K562 (cell line): ENCODE measurements around the gene ZNF146. TPM values are rescaled to one million over a fixed set of nuclear protein-coding genes. Genes with fewer than 3 reads are reported as not detected.

Source experiments
- ATAC-seq: fragments of 200-7000 bp; cut with Tn5 transposase; 3 replicates; pipeline ENCODE4 v1.9.1; 2020; ENCODE audit warnings: moderate library complexity
- BruUV-seq: library from RNA; stranded (reverse); fragments of 400-500 nt; replicated peaks from 2 replicates; lab custom pipeline; 2021; lab: Mats Ljungman, UMichigan
- CTCF ChIA-PET: fragments of 300-600 bp; formaldehyde crosslinking; extraction: SDS; loops from one replicate; lab custom pipeline; 2021; ENCODE audit warnings: low intra/inter-chr PET ratio; lab: Yijun Ruan, JAX
- POLR2A ChIA-PET: fragments of 300-600, 350-650 bp; sonication (Branson Sonifier 250); formaldehyde crosslinking; extraction: SDS; loops from one replicate; lab custom pipeline; 2021; ENCODE audit warnings: antibody characterized with exemption, inconsistent platforms; lab: Yijun Ruan, JAX
- DNase-seq, 4 experiments: peaks; one replicate each; pipeline versions ENCODE4 v3.0.0 to v3.0.0-alpha.2; 2011 to 2018; ENCODE audit warnings: low spot score in 3 of 4, mixed read lengths in 3 of 4; ENCODE audit errors: extremely low read depth in 1 of 4
- FAIRE-seq: peaks from 2 replicates; lab custom pipeline; 2011; peaks lifted over from hg19 to GRCh38; lab: Jason Lieb, UNC
- H2AFZ ChIP-seq: 2 replicates; pipeline ENCODE4 v1.6.0; 2011; ENCODE audit warnings: low read depth, low read length, control low read depth, inconsistent platforms
- H3K27ac ChIP-seq: fragments of 200-600 bp; 3 replicates; pipeline ENCODE4 v1.8.0; 2011; ENCODE audit warnings: low read depth, mild to moderate bottlenecking, control low read depth, inconsistent platforms, low read length, moderate library complexity, mixed read lengths; ENCODE audit errors: extremely low read depth
- H3K27me3 ChIP-seq, 2 experiments: fragments of 300-600 bp in 1 of 2; 2 replicates in 1 of 2; 3 replicates in 1 of 2; pipeline versions ENCODE4 v1.6.0 to v1.8.0; 2011; ENCODE audit warnings: inconsistent platforms in 2 of 2, low read length in 2 of 2, mild to moderate bottlenecking in 1 of 2, mixed read lengths in 1 of 2, moderate library complexity in 1 of 2; ENCODE audit not compliant: control insufficient read depth in 2 of 2, insufficient read depth in 2 of 2
- H3K36me3 ChIP-seq: fragments of 300-600 bp; 3 replicates; pipeline ENCODE4 v1.8.0; 2011; ENCODE audit warnings: mild to moderate bottlenecking, low read length, inconsistent platforms; ENCODE audit not compliant: control insufficient read depth, insufficient read depth
- H3K4me1 ChIP-seq, 2 experiments: fragments of 200-600 bp in 1 of 2; replicated peaks in 1 of 2; 2 replicates in 1 of 2; 3 replicates in 1 of 2; pipeline versions ENCODE4 v1.5.1 to v1.8.0; 2011; ENCODE audit warnings: inconsistent platforms in 2 of 2, low read length in 2 of 2, mild to moderate bottlenecking in 1 of 2, mixed read lengths in 1 of 2, moderate library complexity in 1 of 2; ENCODE audit not compliant: control insufficient read depth in 2 of 2, insufficient read depth in 2 of 2
- H3K4me2 ChIP-seq: 2 replicates; pipeline ENCODE4 v1.6.1; 2011; ENCODE audit warnings: low read length, control low read depth, inconsistent platforms, mixed read lengths; ENCODE audit not compliant: insufficient read depth
- H3K4me3 ChIP-seq: fragments of 200-600 bp; sonication (generic), shearing (Covaris generic); 2 replicates; pipeline ENCODE4 v1.5.1; 2016; ENCODE audit warnings: control low read depth, inconsistent platforms
- H3K79me2 ChIP-seq: fragments of 200-600 bp; 3 replicates; pipeline ENCODE4 v1.8.0; 2011; ENCODE audit warnings: low read length, inconsistent platforms; ENCODE audit not compliant: control insufficient read depth, insufficient read depth
- H3K9ac ChIP-seq, 2 experiments: 2 replicates each; pipeline versions ENCODE4 v1.6.0 to v1.6.1; 2011; ENCODE audit warnings: low read depth in 2 of 2, low read length in 2 of 2, control low read depth in 1 of 2, inconsistent platforms in 1 of 2, mild to moderate bottlenecking in 1 of 2, mixed read lengths in 1 of 2; ENCODE audit not compliant: insufficient read depth in 1 of 2
- H3K9me1 ChIP-seq: one replicate; pipeline ENCODE4 v1.6.0; 2011; ENCODE audit warnings: inconsistent platforms, mild to moderate bottlenecking, low read length, moderate library complexity; ENCODE audit not compliant: control insufficient read depth, insufficient read depth
- H3K9me3 ChIP-seq: replicated peaks from 2 replicates; pipeline ENCODE4 v1.5.1; 2011; ENCODE audit warnings: low read depth, low read length, inconsistent platforms; ENCODE audit not compliant: control insufficient read depth, insufficient read depth
- H4K20me1 ChIP-seq: replicated peaks from 2 replicates; pipeline ENCODE4 v1.6.1; 2011; ENCODE audit warnings: low read length, inconsistent platforms, mixed read lengths; ENCODE audit not compliant: control insufficient read depth, insufficient read depth
- KAT7 ChIP-seq: sonication (generic); formaldehyde crosslinking; IDR thresholded peaks from 2 replicates; pipeline ENCODE4 v1.8.0; 2022; ENCODE audit warnings: missing genetic modification reagents, mild to moderate bottlenecking, borderline replicate concordance
- PHF20 ChIP-seq: fragments of 450-650 bp; IDR thresholded peaks from 2 replicates; pipeline ENCODE4 v1.6.1; 2018; ENCODE audit not compliant: partially characterized antibody
- SOX6 ChIP-seq: fragments of 450-650 bp; IDR thresholded peaks from 2 replicates; pipeline ENCODE4 v1.6.1; 2014; ENCODE audit warnings: mild to moderate bottlenecking
- TAF15 ChIP-seq: fragments of 200-400 bp; formaldehyde crosslinking; IDR thresholded peaks from 2 replicates; pipeline ENCODE4 v1.6.1; 2017; ENCODE audit warnings: mild to moderate bottlenecking, low read depth, low read length, moderate library complexity
- ZNF561 ChIP-seq: fragments of 450-650 bp; formaldehyde crosslinking; conservative IDR thresholded peaks from 2 replicates; pipeline ENCODE4 v1.4.0; 2020; ENCODE audit warnings: mild to moderate bottlenecking, moderate library complexity
- WGBS: fragments of 100-300 bp; shearing (Covaris generic); methylation state at CpG from one replicate; pipeline ENCODE4 v1.1.6; 2016; ENCODE audit warnings: low coverage, mixed read lengths; ENCODE audit not compliant: insufficient coverage; ENCODE audit errors: missing lambda C conversion rate; 5-methylcytosine and 5-hydroxymethylcytosine counted together
- in situ Hi-C: fragments of 300-500 bp; cut with MboI; formaldehyde crosslinking; loops from 4 replicates; pipeline ENCODE4 v1.15.0; 2018; ENCODE audit warnings: inconsistent platforms, mixed read lengths
- intact Hi-C: fragments of 100-400 bp; cut with micrococcal nuclease; formaldehyde crosslinking; loops from 2 replicates; pipeline ENCODE4 v1.14.2; 2022
- polyA plus RNA-seq, 8 experiments: library from polyadenylated mRNA; depleted of rRNA in 4 of 8; stranded (reverse) in 5 of 8; unstranded in 3 of 8; fragments of >200 nt; fragmentation: Nextera tagmentation in 2 of 8; fragmentation: Illumina TruSeq in 1 of 8; extraction: Ambion mirVana in 2 of 8; extraction: Trizol in 1 of 8; gene quantifications; 2 replicates each; pipeline versions ENCODE4 v1.2.1 to v1.2.3, GENCODE V29; 2011 to 2014; ENCODE audit warnings: inconsistent platforms in 1 of 8, missing spikeins in 1 of 8
- total RNA-seq, 7 experiments: library from RNA; depleted of rRNA in 6 of 7; stranded (reverse); fragments of >200 nt in 6 of 7; fragmentation: Illumina TruSeq in 2 of 7; extraction: Trizol in 2 of 7; gene quantifications; 2 replicates each; pipeline versions ENCODE4 v1.2.1 to v1.2.3, GENCODE V29; 2011 to 2021; ENCODE audit warnings: low replicate concordance in 1 of 7
- TF ChIP-seq, protein P1 (sequence below): fragments of 250-450 bp; sonication (Bioruptor Pico); IDR thresholded peaks from 2 replicates; pipeline ENCODE4 v1.4.0; 2020; ENCODE audit warnings: mild to moderate bottlenecking, moderate library complexity, borderline replicate concordance
- TF ChIP-seq, protein P2 (sequence below): fragments of 450-650 bp; IDR thresholded peaks from 2 replicates; pipeline ENCODE4 v1.6.1; 2016; ENCODE audit warnings: mild to moderate bottlenecking, moderate library complexity

The ZNF146 gene
- total and polyA plus RNA-seq, 9 of the 15 experiments (the other 6 are each of a cell fraction or from before 2014, with no cell fraction given) = 36.2 to 195 (median 116) TPM

- TF ChIP-seq, protein P1, sequence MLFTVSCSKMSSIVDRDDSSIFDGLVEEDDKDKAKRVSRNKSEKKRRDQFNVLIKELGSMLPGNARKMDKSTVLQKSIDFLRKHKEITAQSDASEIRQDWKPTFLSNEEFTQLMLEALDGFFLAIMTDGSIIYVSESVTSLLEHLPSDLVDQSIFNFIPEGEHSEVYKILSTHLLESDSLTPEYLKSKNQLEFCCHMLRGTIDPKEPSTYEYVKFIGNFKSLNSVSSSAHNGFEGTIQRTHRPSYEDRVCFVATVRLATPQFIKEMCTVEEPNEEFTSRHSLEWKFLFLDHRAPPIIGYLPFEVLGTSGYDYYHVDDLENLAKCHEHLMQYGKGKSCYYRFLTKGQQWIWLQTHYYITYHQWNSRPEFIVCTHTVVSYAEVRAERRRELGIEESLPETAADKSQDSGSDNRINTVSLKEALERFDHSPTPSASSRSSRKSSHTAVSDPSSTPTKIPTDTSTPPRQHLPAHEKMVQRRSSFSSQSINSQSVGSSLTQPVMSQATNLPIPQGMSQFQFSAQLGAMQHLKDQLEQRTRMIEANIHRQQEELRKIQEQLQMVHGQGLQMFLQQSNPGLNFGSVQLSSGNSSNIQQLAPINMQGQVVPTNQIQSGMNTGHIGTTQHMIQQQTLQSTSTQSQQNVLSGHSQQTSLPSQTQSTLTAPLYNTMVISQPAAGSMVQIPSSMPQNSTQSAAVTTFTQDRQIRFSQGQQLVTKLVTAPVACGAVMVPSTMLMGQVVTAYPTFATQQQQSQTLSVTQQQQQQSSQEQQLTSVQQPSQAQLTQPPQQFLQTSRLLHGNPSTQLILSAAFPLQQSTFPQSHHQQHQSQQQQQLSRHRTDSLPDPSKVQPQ (CRISPR knock-in tag) = no peak
- TF ChIP-seq, all 486 proteins: peak for 0
Measured at GRCh38 chr19:36246006-36246481, 31.1 kb downstream of the ZNF146 start (continued).

- ChIA-PET POLR2A (no interaction called here), CTCF (no interaction called here)
- Histone ChIP-seq H3K4me1 (peaks cover 0 to 7% of the 10 kb centered on the region in 2 experiments; a peak in 2 of 5 replicates), H3K4me2 (no peak overlapping the region), H3K9ac (no peak overlapping the region), H3K9me1 (no peaks in the 10 kb centered on the region), H4K20me1 (no peaks in the 10 kb centered on the region), H3K9me3 (no peaks in the 10 kb centered on the region), H3K27me3 (peaks cover 4 to 24% of the 10 kb centered on the region in 2 experiments; a peak in 3 of 5 replicates), H3K36me3 (no peaks in the 10 kb centered on the region), H3K27ac (no peak overlapping the region), H2AFZ (no peak overlapping the region), H3K79me2 (no peaks in the 10 kb centered on the region), H3K4me3 (no peak overlapping the region)
- no TSS peak for BruUV-seq
- DNase-seq (no peak), FAIRE-seq (no peak), ATAC-seq (no peak)
- intact Hi-C loops (no loop called here), in situ Hi-C loops (no loop called here)
- WGBS = 0% methylated on average over 1 of the region's 1 CpG
- TF ChIP-seq KAT7 (CRISPR knock-in tag) (no peak), TAF15 (no peak), ZNF561 (CRISPR knock-in tag) (no peak), PHF20 (no peak), SOX6 (no peak)
- TF ChIP-seq, protein P2, sequence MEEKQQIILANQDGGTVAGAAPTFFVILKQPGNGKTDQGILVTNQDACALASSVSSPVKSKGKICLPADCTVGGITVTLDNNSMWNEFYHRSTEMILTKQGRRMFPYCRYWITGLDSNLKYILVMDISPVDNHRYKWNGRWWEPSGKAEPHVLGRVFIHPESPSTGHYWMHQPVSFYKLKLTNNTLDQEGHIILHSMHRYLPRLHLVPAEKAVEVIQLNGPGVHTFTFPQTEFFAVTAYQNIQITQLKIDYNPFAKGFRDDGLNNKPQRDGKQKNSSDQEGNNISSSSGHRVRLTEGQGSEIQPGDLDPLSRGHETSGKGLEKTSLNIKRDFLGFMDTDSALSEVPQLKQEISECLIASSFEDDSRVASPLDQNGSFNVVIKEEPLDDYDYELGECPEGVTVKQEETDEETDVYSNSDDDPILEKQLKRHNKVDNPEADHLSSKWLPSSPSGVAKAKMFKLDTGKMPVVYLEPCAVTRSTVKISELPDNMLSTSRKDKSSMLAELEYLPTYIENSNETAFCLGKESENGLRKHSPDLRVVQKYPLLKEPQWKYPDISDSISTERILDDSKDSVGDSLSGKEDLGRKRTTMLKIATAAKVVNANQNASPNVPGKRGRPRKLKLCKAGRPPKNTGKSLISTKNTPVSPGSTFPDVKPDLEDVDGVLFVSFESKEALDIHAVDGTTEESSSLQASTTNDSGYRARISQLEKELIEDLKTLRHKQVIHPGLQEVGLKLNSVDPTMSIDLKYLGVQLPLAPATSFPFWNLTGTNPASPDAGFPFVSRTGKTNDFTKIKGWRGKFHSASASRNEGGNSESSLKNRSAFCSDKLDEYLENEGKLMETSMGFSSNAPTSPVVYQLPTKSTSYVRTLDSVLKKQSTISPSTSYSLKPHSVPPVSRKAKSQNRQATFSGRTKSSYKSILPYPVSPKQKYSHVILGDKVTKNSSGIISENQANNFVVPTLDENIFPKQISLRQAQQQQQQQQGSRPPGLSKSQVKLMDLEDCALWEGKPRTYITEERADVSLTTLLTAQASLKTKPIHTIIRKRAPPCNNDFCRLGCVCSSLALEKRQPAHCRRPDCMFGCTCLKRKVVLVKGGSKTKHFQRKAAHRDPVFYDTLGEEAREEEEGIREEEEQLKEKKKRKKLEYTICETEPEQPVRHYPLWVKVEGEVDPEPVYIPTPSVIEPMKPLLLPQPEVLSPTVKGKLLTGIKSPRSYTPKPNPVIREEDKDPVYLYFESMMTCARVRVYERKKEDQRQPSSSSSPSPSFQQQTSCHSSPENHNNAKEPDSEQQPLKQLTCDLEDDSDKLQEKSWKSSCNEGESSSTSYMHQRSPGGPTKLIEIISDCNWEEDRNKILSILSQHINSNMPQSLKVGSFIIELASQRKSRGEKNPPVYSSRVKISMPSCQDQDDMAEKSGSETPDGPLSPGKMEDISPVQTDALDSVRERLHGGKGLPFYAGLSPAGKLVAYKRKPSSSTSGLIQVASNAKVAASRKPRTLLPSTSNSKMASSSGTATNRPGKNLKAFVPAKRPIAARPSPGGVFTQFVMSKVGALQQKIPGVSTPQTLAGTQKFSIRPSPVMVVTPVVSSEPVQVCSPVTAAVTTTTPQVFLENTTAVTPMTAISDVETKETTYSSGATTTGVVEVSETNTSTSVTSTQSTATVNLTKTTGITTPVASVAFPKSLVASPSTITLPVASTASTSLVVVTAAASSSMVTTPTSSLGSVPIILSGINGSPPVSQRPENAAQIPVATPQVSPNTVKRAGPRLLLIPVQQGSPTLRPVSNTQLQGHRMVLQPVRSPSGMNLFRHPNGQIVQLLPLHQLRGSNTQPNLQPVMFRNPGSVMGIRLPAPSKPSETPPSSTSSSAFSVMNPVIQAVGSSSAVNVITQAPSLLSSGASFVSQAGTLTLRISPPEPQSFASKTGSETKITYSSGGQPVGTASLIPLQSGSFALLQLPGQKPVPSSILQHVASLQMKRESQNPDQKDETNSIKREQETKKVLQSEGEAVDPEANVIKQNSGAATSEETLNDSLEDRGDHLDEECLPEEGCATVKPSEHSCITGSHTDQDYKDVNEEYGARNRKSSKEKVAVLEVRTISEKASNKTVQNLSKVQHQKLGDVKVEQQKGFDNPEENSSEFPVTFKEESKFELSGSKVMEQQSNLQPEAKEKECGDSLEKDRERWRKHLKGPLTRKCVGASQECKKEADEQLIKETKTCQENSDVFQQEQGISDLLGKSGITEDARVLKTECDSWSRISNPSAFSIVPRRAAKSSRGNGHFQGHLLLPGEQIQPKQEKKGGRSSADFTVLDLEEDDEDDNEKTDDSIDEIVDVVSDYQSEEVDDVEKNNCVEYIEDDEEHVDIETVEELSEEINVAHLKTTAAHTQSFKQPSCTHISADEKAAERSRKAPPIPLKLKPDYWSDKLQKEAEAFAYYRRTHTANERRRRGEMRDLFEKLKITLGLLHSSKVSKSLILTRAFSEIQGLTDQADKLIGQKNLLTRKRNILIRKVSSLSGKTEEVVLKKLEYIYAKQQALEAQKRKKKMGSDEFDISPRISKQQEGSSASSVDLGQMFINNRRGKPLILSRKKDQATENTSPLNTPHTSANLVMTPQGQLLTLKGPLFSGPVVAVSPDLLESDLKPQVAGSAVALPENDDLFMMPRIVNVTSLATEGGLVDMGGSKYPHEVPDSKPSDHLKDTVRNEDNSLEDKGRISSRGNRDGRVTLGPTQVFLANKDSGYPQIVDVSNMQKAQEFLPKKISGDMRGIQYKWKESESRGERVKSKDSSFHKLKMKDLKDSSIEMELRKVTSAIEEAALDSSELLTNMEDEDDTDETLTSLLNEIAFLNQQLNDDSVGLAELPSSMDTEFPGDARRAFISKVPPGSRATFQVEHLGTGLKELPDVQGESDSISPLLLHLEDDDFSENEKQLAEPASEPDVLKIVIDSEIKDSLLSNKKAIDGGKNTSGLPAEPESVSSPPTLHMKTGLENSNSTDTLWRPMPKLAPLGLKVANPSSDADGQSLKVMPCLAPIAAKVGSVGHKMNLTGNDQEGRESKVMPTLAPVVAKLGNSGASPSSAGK = no peak
Measured at GRCh38 chr19:36252047-36252446, 37.1 kb downstream of the ZNF146 start.
